Bone marrow (tissue), 2 donors: ENCODE measurements around the gene WDR47.
"Not testable (repeated sequence)": the region's sequence is repeated elsewhere in the genome, so short reads cannot be mapped to it uniquely, and the experiment has no call there.

ENCODE experiments used
- DNase-seq, 2 donors: peaks; one replicate each; lab custom pipeline; 2025; lab: John Stamatoyannopoulos, UW

The WDR47 gene

GRCh38 chr1:109052145-109052544 lies 10.2 kb upstream of the WDR47 start:
- DNase-seq: not testable (repeated sequence)

- no peak for DNase-seq
Measured at GRCh38 chr1:109050228-109050995, 8.5 kb upstream of the WDR47 start.

DNA sequence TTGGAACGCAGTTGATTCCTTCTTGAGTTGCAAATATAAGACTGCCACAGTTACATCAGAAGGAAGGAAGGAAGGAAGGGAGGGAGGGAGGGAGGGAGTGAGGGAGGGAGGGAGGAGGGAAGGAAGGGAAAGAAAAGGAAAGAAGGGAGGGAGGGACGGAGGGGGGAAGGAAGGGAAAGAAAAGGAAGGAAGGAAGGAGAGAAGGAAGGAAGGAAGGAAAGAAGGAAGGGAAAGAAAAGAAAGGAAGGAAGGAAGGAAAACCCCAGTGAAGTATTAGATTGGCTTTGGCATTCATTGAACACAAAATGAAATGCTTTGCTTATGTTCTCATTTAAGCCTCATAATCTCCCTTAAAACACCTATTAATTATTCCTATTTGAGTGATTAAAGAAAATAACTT lies 6.4 kb upstream of the WDR47 start:
- DNase-seq: no peak

DNA sequence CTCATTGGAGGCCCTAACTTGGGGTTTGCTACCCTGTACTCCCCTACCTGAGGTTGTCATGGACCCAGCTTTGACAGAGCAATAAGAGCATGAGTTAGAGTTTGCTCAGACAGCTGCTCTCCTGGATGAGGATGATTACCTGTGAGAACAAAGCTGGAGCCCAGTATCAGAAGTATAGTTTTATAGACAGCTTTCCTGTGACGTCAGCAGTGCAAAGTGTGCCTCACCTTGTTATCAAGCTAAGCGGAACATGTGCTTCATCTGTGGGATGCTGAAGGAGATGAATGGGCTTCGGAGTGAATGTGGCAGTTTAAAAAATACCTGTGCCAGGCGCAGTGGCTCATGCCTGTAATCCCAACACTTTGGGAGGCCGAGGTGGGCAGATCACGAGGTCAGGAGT lies 5.4 kb upstream of the WDR47 start:
- DNase-seq: no peak

DNA sequence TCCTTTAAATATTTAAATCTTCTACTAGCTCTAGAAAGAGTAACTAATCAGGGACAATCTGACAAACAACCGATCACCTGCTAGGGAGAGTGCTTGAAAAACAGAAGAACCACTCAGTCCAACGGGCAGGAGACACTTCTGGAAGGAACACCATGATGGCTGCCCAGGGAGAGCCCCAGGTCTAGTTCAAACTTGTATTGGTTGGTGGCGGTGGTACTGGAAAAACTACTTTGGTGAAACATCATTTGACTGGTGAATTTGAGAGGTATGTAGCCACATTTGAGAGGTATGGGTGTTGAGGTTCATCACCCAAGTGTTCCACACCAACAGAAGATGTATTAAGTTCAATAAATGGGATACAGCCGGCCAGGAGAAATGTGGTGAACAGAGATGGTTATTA lies 4.8 kb upstream of the WDR47 start:
- no peak for DNase-seq

- DNase-seq: no peak
Measured at GRCh38 chr1:109045595-109045994, 3.7 kb upstream of the WDR47 start.

DNA sequence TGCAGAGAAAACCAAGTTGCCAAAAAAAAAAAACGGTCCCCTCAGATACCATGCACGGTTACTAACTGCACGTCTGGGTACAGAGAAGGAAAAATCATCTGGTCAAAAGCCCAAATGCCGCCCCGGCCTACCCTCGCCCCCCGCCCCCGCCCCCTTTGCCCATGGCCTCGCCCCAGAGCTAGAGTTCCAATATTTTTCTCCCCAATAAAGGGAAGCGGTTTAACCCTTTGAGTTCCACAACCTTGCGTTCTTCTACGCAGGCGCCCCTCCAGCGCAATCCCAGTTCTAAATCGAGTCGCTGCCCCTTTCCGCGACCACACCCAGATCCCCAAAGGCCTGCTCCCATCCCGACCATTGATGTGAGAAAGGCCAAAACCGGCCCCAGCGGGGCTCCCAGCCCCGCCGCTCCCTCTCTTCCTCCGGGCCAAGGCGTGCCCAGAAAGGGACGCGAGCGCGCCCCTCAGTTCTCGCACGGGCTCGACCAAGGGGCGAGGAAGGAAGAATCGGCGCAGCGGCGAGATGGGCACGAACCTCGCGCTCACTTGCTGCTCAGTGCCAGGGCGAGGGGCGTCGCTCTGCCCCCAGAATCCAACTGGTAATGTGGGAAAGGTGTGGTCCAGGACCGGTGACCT lies 797 bp downstream of the WDR47 start:
- no peak for DNase-seq

- no peak for DNase-seq
Measured at GRCh38 chr1:109040627-109040988, 1.3 kb downstream of the WDR47 start.

GRCh38 chr1:109034382-109034781 lies 7.5 kb downstream of the WDR47 start:
- no peak for DNase-seq

- not testable (repeated sequence) for DNase-seq
Measured at GRCh38 chr1:109029493-109029892, 12.4 kb downstream of the WDR47 start.

DNA sequence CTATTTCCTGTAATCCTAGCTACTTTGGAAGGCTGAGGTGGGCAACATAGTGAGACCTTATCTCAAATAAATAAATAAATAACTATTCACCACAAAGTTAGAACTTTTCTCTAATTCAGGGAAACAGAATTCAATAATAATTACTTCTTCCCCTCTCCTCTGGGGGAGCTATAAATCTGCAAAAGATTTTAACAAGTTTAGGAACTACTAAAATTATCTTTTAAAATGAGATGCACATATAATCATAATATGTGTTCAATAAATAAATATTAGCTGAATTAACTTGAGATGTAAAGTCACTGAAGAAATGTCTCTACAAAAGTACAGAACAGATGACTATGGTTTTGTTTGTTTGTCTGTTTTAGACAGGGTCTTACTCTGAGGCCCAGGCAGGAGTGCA lies 14.1 kb downstream of the WDR47 start:
- DNase-seq: no peak

- no peak for DNase-seq
Measured at GRCh38 chr1:109025694-109026093, 16.2 kb downstream of the WDR47 start.

- DNase-seq: no peak
Measured at GRCh38 chr1:109024646-109025045, 17.3 kb downstream of the WDR47 start.

DNA sequence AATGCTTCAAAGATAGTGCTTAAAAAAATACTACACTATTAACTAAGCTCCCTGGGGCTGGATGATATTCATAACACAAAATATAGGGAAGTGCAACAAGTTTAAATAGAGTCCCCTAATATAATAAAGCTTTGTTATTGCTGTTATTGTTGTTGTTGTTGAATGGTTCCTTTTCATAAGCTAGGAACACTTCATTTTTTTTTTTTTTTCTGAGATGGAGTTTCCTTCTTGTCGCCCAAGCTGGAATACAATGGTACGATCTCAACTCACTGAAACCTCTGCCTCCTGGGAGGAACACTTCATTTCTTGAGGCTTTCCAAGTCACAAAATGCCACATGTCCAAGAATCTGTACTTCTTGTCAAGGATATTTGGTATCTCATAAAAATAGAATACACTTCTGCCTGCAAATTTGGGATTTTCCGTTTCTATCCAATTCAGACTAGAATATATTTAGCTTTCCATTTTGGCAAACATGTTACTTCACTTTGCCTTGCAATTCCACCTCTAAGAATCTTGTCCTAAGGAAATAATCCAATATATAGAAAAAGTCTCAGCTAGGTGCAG lies 21.1 kb downstream of the WDR47 start:
- DNase-seq: no peak

DNA sequence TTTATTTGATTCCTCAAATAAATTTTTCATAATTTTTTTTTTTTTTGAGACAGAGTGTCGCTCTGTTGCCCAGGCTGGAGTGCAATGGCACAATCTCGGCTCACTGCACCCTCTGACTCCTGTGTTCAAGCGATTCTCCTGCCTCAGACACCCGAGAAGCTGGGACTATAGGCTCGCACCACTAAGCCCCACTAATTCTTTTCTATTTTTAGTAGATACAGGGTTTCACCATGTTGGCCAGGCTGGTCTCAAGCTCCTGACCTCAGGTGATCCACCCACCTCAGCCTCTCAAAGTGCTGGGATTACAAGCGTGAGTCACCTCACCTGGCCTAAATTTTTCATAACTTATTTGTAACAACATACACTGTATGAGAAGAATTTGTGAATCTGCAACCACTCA lies 24.2 kb downstream of the WDR47 start:
- DNase-seq: not testable (repeated sequence)

- no peak for DNase-seq
Measured at GRCh38 chr1:109017134-109017533, 24.8 kb downstream of the WDR47 start.

DNA sequence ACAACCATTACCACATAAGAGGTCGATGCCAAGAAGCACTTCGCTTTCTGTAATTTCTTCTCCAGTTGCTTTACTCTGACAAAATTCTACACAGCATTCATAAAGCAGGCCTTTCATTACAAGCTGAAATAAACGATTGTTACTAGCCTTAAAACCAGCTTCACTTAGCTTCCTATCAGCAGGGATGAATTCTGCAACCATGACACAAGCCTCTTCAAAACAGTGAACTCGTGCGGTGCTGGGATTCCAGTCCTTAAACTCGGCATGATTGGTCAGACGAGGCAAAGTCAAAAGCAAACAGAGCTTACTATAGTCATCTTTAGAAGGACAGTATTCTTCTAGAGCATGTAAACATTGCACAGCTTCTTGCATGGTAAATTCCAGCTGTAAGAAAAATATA lies 30.6 kb downstream of the WDR47 start:
- no peak for DNase-seq

GRCh38 chr1:108996622-108997021 lies 45.3 kb downstream of the WDR47 start:
- not testable (repeated sequence) for DNase-seq

DNA sequence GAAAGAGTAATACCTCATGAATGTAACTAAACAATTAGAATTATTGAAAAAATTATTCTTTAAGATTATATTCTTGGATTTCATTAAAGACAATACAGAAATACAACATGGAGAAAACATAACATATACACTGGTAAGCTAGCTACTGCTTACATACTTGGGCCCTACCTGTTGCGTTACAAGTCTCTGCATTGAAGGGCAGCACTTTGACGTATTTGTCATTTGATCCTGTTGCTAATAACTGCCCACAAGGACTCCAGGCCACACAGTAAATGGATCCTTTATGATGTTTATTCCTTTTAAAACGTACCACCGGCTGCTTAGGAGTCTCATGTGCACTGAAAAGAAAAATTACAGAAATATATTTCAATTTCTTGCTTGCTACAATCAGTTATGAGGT lies 58.8 kb downstream of the WDR47 start:
- DNase-seq: no peak

DNA sequence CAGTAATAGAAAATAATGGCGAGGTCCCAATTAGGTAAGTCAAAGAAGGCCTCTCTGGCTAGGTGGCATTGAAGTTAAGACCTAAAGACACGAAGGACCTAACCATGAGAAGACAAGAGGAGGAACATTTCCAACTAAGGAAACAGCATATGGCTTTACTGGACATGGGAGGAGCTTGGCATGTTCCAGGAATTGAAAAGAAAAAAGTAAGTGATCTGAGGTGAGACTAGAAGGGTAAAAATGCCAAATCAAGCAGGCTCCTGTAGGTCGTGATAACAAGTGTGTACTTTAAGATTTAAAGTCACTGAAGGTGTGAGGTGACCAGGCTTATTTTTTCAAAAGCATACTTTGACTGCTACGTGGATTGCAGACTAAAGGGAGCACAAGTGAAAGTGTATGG lies 65.2 kb downstream of the WDR47 start:
- DNase-seq: no peak

DNA sequence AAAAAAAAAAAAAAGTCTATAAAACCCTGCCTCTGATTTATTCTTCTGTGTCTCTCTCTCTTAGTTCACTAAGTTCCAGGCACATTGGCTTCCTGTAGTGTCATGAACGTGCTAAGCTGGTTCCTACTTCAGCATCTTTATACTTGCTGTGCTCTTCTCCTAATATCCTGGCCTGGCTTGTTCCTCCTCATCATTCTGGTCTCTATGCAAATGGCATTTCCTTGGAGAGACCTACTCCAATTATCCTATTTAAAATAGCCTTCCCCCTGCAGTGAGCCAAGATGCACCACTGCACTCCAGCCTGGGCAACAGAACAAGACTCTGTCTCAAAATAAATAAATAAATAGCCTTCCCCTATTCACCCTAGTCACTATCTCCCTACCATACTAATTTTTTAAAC lies 69.0 kb downstream of the WDR47 start:
- DNase-seq: no peak

- DNase-seq: no peak
Measured at GRCh38 chr1:108969346-108969745, 72.6 kb downstream of the WDR47 start.

DNA sequence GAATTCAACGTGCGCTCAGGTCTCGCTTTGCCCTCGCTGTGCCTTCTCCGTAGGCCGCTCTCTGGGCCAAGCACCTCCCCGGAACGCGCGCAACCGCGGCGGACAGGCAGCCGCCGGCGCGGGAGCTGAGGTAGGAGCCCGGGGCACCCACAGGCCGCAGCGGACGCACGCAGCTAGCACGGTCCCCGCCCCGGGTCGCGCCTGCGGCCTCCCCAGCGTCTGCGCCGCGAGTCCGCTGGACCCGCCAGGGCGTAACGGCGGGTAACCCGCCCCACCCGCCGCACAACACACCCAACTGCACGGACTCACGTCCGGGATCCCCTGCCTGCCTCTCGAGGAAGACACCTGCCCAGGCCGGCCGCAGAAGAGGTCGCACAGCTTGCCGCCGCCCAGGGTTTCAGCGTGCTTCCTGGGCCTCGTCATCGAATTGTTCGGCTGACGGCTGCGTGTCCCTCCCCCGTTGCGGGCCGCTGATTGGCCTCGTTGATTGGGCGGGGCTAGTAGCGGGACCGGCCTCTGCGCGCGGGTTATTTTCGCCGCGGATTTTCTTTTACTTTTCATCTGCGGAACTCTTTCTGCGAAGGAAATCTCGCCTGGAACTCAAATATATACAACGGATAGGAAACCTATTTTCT lies 78.7 kb downstream of the WDR47 start, which contains the start of gene CLCC1:
Gene CLCC1 (minus strand): TSS at position 433 of the 635 bp plus-strand sequence. CDS start 13,047 bp downstream, outside the sequence.
- DNase-seq: peak; percentile 69 to 72
